HG02884 (cell line): Measurements from ENCODE around the gene PPP4C.
"Not testable (repeated sequence)": the region's sequence is repeated elsewhere in the genome, so short reads cannot be mapped to it uniquely, and the experiment has no call there.

Experiments
- ATAC-seq: cut with Tn5 transposase; IDR thresholded peaks from one replicate; pipeline ENCODE4 v1.9.1; 2021; ENCODE audit warnings: mild to moderate bottlenecking, moderate library complexity; ENCODE audit not compliant: unreplicated experiment

The PPP4C gene

DNA sequence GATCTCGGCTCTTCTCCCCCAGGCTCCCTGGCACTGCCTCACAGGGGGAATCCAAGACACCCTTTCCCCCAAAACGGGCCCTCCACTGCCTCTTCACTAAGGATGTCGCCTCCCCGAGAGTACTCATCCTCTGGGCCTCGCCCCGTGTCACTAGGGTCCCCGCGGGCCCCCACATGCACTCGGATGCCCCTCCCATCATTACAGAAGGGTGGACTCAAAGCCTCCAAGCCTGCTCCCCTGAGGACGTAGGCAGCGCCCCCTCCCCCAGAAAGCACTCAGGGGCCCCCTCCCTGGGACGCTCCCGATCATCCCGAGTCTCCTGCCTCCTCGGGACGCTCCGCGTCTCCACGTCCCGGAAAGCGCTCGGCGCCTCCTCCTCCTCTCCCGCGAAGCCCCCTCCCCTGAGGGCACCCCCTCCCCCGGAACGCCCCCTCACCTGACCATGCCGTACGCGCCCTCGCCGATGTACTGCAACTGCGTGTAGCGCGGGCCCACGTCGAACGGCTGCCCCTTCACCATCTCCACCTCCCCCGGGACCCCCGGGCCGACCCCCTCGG lies 46.9 kb downstream of the PPP4C start:
- ATAC-seq, result no peak

GRCh38 chr16:30124985-30125379 lies 49.2 kb downstream of the PPP4C start:
- no peak for ATAC-seq

DNA sequence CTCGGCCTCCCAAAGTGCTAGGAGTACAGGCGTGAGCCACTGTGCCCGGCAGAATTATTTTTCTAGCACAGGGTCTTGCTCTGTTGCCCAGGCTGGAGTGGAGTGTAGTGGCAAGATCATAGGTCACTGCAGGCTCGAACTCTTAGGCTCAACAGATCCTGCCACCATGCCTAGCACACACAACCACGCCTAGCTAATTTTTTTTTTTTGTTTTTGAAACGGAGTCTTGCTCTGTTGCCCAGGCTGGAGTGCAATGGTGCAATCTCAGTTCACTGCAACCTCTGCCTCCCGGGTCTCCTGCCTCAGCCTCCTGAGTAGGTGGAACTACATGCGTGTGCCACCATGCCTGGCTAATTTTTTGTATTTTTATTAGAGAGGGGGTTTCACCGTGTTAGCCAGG lies 49.9 kb downstream of the PPP4C start:
- ATAC-seq, result not testable (repeated sequence)

DNA sequence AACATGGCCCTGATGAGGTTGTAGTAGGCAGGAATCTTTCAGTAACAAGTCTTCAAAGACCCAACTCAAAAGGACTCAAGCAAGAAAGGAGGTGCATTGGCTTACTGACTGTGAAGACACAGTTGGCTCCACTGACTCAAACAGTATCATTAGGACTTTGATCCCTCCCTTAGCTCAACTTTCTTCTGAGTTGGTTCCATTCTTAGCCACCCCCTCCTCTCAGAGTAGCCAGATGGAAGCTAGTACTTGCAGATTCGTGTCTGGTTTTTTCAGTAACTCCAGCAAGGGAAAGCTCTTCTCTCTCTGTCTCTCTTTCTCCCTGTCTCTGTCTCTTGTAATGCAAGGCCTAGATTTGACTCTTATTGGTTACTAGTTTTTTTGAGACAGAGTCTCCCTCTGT lies 52.2 kb downstream of the PPP4C start:
- no peak for ATAC-seq

DNA sequence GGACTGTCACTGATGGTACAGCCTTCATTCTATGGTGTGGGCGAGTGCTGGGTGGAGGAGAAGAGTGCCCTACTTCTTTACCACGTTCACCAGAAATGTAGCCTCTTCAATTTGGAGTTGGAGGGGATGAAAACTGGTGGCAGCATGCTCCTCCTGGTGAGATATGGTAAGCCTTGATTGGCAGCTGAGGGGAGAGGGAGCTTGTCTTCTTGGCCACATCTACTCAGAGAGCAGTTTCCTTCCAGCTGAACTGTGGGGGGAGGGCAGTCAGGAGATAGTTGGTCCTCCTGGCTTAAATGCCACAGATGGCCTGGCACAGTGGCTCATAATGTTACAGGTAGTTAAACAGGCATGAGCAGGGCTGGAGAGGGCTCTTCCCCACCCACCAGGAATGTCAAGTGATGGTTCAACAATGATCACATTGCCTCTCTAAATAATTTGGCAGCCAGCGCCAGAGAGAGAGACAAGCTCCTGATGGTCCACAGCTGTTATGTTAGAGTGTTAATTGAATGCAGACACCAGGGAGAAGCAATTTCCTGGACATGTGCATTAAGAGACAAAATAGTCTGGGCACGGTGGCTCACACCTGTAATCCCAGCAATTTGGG lies 56.2 kb downstream of the PPP4C start:
- ATAC-seq, result no peak

- no peak for ATAC-seq
Measured at GRCh38 chr16:30132591-30132990, 56.8 kb downstream of the PPP4C start.
